H1 (cell line): ENCODE results near the gene POLR1F. TPM values are rescaled to one million over a fixed set of nuclear protein-coding genes. Genes with fewer than 3 reads are reported as not detected.

Experiments
- CEBPB ChIP-seq: IDR thresholded peaks from 2 replicates; pipeline ENCODE4 v1.6.1; 2012; ENCODE audit warnings: low read depth, low read length
- CTCF ChIP-seq, 3 experiments: IDR thresholded peaks; 1 replicate in 2 of 3; 2 replicates in 1 of 3; pipeline versions ENCODE4 v1.5.1 to v1.6.1; 2011; ENCODE audit warnings: low read length in 3 of 3, mild to moderate bottlenecking in 3 of 3, inconsistent platforms in 2 of 3, low read depth in 1 of 3, moderate library complexity in 1 of 3; ENCODE audit not compliant: insufficient read depth in 1 of 3; ENCODE audit errors: control extremely low read depth in 1 of 3
- polyA plus RNA-seq, 7 experiments: library from polyadenylated mRNA; depleted of rRNA in 3 of 7; stranded (reverse) in 5 of 7; unstranded in 2 of 7; fragments of >200 nt in 5 of 7; fragments of 200-250 nt in 2 of 7; gene quantifications; 1 replicate in 5 of 7; 2 replicates in 1 of 7; 4 replicates in 1 of 7; pipeline versions ENCODE4 v1.2.1 to v1.2.3, GENCODE V29; 2011 to 2013; ENCODE audit warnings: missing spikeins in 2 of 7, mixed read lengths in 2 of 7
- total RNA-seq: library from RNA; stranded (reverse); fragmentation: NEBNext Ultra II Directional; extraction: Animal tissue kit (Norgen Biotek cat#: 25700); gene quantifications from 2 replicates; pipeline ENCODE4 v1.2.1, GENCODE V29; 2021

Gene POLR1F
- total and polyA plus RNA-seq, 2 of the 8 experiments (the other 6 are each of a cell fraction or from before 2014, with no cell fraction given), result 11.2 to 24.6 TPM

GRCh38 chr7:19709249-19709578, 377 bp upstream of the POLR1F start (continued):
- TF ChIP-seq CTCF (IDR thresholded peaks at IDR 0.05; ENCODE audit: control extremely low read depth in 1 of 3, insufficient read depth in 1 of 3, low read depth in 1 of 3, low read length in 3 of 3) (no peak), CEBPB (no peak)
